Thoracic aorta (tissue), 2 donors: Measurements from ENCODE around the gene MYO1D. TPM values are rescaled to one million over a fixed set of nuclear protein-coding genes. Genes with fewer than 3 reads are reported as not detected.

Source experiments
- ATAC-seq: fragments of 150-250 bp; one replicate; pipeline ENCODE4 v1.8.0; 2017; ENCODE audit warnings: low read depth; ENCODE audit not compliant: insufficient number of reproducible peaks, low FRiP score
- DNase-seq: peaks from one replicate; pipeline ENCODE4 v3.0.0-alpha.2; 2020; ENCODE audit warnings: low spot score
- H3K27ac ChIP-seq, 2 donors: fragments of 200-600 bp; sonication (generic); 1 replicate in 1 of 2; 2 replicates in 1 of 2; pipeline ENCODE4 v1.5.1; 2016; ENCODE audit warnings: mild to moderate bottlenecking in 2 of 2, moderate library complexity in 2 of 2
- H3K27me3 ChIP-seq: fragments of 200-600 bp; sonication (generic); replicated peaks from 2 replicates; pipeline ENCODE4 v1.6.0; 2016; ENCODE audit warnings: mild to moderate bottlenecking; ENCODE audit not compliant: insufficient read depth
- H3K36me3 ChIP-seq: fragments of 200-600 bp; sonication (generic); one replicate; pipeline ENCODE4 v1.5.1; 2016
- H3K4me1 ChIP-seq, 2 donors: fragments of 200-600 bp; sonication (generic); 1 replicate in 1 of 2; 2 replicates in 1 of 2; pipeline versions ENCODE4 v1.5.1 to v1.6.0; 2016; ENCODE audit warnings: low read depth in 2 of 2, mild to moderate bottlenecking in 1 of 2; ENCODE audit not compliant: control insufficient read depth in 1 of 2
- H3K4me3 ChIP-seq: fragments of 200-600 bp; sonication (generic); 2 replicates; pipeline ENCODE4 v1.5.1; 2016; ENCODE audit warnings: mild to moderate bottlenecking
- H3K9me3 ChIP-seq: fragments of 200-600 bp; sonication (generic); 2 replicates; pipeline ENCODE4 v1.5.1; 2016
- total RNA-seq, 2 donors: library from RNA; depleted of rRNA; stranded (reverse); fragments of >200 nt; gene quantifications; one replicate each; pipeline versions ENCODE4 v1.1.0 to v1.2.3, GENCODE V29; 2016
- TF ChIP-seq, protein P1 (sequence below): fragments of 200-600 bp; sonication (generic); IDR thresholded peaks from one replicate; pipeline ENCODE4 v1.5.1; 2019; ENCODE audit warnings: antibody characterized with exemption

Gene MYO1D
- total RNA-seq, 2 donors from 2014 or later = 257 to 370 TPM

DNA sequence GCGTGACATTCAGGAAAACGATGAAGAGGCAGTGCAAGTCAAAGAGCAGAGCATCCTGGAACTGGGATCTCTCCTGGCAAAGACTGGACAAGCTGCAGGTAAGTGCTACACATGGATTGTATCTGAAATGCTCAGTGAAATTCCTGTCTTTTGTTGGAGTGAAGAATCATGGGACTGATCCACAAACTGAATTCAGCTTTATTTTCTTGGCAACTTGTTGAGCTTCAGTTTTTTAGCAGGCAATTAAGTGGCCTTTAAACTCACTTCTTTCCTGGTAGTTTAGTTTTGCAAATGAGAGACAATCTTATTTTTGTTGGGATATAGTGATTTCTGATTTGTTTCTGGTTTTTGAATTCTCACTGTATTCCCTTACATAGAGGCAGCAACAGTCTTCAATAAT is 430.0 kb downstream of the MYO1D start:
- Histone ChIP-seq H3K9me3 (no peaks in the 10 kb centered on the region), H3K36me3 (peaks cover 22% of the 10 kb centered on the region), H3K27ac (no peak overlapping the region), H3K4me3 (no peak overlapping the region), H3K27me3 (no peaks in the 10 kb centered on the region), H3K4me1 (peaks cover 10 to 28% of the 10 kb centered on the region in 2 donors)
- no peak for ATAC-seq
- DNase-seq = no peak
- TF ChIP-seq, protein P1, sequence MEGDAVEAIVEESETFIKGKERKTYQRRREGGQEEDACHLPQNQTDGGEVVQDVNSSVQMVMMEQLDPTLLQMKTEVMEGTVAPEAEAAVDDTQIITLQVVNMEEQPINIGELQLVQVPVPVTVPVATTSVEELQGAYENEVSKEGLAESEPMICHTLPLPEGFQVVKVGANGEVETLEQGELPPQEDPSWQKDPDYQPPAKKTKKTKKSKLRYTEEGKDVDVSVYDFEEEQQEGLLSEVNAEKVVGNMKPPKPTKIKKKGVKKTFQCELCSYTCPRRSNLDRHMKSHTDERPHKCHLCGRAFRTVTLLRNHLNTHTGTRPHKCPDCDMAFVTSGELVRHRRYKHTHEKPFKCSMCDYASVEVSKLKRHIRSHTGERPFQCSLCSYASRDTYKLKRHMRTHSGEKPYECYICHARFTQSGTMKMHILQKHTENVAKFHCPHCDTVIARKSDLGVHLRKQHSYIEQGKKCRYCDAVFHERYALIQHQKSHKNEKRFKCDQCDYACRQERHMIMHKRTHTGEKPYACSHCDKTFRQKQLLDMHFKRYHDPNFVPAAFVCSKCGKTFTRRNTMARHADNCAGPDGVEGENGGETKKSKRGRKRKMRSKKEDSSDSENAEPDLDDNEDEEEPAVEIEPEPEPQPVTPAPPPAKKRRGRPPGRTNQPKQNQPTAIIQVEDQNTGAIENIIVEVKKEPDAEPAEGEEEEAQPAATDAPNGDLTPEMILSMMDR = no peak

DNA sequence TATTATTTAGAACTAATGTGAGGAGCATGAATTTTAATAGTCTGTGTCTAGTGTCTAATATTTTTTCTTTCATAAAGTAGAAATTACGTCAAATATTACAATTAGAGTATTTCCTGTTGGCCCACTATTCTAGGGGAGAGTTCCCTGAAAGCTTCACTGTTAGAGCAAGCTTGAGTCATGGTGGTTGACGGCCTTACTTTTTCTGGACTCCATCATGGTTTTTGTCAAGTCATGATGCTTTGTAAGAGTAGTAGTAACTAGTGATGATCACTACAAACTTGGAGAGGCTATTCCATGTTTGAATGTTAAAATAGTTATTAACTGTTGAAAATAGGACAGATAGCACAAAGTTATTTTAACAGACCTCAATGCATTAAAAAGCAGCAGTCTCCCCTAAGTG is 431.0 kb downstream of the MYO1D start:
- H3K27ac ChIP-seq = no peak overlapping the region
- no peaks in the 10 kb centered on the region for H3K9me3 ChIP-seq
- ATAC-seq (no peak), DNase-seq (no peak)
- TF ChIP-seq, protein P1 = no peak
- peaks cover 10 to 28% of the 10 kb centered on the region in 2 donors for H3K4me1 ChIP-seq
- H3K27me3 ChIP-seq = no peaks in the 10 kb centered on the region
- H3K4me3 ChIP-seq = peak overlapping the region; percentile 94
- H3K36me3 ChIP-seq = peaks cover 20% of the 10 kb centered on the region

DNA sequence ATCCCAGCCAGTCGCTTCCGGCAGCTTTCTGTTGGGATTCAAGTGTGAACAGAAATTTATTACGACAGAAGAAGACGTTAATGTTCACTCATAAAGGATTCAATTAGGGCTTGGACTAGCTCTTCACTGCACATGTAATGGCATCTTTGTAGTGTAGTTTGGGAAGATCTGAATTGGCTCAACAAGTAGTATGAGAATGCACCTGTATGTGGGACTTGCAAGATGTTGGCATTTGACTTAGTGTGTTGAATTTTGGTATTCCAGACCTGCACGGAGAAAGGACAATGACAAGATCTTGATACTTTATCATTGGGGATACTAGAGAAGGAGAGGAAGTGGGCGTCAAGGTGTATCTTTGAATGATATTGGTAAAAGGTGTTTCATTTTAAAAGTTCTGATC is 431.4 kb downstream of the MYO1D start:
- H3K27me3 ChIP-seq = no peaks in the 10 kb centered on the region
- TF ChIP-seq, protein P1 = no peak
- no peaks in the 10 kb centered on the region for H3K9me3 ChIP-seq
- peak overlapping the region in 1 of 2 donors; percentile 42 for H3K27ac ChIP-seq
- peaks cover 15% of the 10 kb centered on the region for H3K36me3 ChIP-seq
- no peak for ATAC-seq
- H3K4me1 ChIP-seq = peaks cover 10 to 28% of the 10 kb centered on the region in 2 donors
- peak overlapping the region; percentile 94 for H3K4me3 ChIP-seq
- DNase-seq = no peak

DNA sequence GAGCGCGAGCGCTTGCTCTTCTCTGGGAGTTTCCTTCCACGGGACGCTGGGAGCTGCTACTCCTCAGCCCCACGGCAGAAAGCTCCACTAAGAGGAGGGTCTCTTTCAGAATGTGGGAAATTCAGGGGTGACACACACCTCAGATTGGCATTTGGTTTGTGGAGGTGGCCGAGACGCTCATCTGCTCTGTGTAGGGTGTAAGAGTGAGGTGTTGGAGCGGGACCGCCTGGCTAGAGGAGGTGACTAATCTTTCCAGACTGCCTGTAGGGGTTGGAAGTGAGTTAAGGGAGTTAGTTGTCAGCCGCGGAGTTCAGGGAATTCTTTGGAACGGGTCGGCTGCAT is 431.9 kb downstream of the MYO1D start:
- DNase-seq = peak; percentile 5
- ATAC-seq = peak; percentile 41
- Histone ChIP-seq H3K4me1 (peaks cover 10 to 28% of the 10 kb centered on the region in 2 donors), H3K27me3 (no peaks in the 10 kb centered on the region), H3K4me3 (peak overlapping the region; percentile 94), H3K9me3 (no peaks in the 10 kb centered on the region), H3K36me3 (peaks cover 15% of the 10 kb centered on the region), H3K27ac (peak overlapping the region; percentile 42 to 74)
- TF ChIP-seq, protein P1 = no peak

DNA sequence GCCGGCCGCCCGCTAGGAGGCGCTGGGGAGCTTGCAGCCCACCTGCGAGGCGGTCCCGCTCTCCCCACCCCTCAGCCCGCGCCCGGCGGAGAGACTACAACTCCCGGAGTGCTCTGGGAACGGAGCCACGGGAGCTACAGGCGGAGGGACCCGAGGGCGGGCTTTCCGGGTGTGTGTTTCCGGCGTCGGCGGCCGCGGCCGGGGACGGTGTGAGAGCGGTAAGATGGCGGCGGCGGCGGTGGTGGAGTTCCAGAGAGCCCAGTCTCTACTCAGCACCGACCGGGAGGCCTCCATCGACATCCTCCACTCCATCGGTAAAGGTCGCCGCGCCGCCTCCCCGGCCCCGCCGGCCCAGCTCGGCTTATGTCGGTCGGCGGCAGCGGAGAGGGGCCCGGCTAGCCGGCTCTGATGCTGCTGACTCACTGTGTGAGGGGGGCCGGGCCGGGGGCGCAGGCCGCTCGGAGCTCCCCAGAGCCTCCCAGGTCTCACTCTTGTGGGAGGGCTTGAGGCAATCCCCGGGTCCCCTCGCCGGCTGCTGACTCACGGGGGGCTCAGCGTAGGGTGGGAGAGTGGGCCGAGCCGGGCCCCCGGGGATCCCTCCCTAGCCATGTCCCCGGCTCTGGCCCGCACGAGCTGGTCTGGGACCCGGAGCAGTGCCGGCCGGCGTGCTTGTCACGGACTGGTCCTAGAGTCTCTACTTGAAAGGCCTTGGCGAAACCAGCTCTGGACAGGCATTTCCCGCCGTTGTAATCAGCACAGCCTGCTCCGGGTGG is 432.4 kb downstream of the MYO1D start, which contains the start of gene PSMD11:
Gene PSMD11, plus strand, starts transcription at position 210 of the 773 bp plus-strand sequence. Its CDS starts 14 bp downstream, at position 224.
- peak; percentile 94 for DNase-seq
- Histone ChIP-seq H3K27me3 (no peaks in the 10 kb centered on the region), H3K9me3 (no peaks in the 10 kb centered on the region), H3K36me3 (peaks cover 11% of the 10 kb centered on the region), H3K4me1 (peaks cover 10 to 28% of the 10 kb centered on the region in 2 donors), H3K27ac (peak within 1 kb of the TSS; percentile 42 to 74), H3K4me3 (peak within 1 kb of the TSS; percentile 94)
- peak; percentile 90 for ATAC-seq
- TF ChIP-seq, protein P1 = peak; percentile 85
